LNCAP (cell line): ENCODE data around the gene DRG1.

Experiments
- TF ChIP-seq, protein P1 (sequence below): fragments of 450-650 bp; IDR thresholded peaks from 2 replicates; pipeline ENCODE4 v1.5.1; 2017; ENCODE audit warnings: mild to moderate bottlenecking

DRG1 gene

DNA sequence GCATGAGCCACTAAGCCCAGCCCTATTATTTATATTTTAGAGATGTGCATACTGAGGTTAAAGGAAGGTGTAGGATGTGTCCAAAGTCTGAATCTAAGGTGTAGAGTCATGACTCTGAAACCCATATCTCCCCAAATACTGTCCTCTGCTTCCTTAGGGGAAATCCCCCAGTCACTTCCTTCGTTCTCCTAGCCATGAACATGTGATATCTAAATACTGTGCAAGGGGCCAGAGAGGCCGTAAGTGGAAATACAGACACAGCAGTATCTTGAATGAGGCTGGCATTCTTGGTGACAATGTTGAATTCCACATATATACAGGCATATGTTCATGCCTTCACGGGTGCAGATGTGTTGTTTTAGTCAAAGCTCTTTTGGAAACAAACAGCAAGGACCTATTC lies 32.0 kb upstream of the DRG1 start:
- TF ChIP-seq, protein P1, sequence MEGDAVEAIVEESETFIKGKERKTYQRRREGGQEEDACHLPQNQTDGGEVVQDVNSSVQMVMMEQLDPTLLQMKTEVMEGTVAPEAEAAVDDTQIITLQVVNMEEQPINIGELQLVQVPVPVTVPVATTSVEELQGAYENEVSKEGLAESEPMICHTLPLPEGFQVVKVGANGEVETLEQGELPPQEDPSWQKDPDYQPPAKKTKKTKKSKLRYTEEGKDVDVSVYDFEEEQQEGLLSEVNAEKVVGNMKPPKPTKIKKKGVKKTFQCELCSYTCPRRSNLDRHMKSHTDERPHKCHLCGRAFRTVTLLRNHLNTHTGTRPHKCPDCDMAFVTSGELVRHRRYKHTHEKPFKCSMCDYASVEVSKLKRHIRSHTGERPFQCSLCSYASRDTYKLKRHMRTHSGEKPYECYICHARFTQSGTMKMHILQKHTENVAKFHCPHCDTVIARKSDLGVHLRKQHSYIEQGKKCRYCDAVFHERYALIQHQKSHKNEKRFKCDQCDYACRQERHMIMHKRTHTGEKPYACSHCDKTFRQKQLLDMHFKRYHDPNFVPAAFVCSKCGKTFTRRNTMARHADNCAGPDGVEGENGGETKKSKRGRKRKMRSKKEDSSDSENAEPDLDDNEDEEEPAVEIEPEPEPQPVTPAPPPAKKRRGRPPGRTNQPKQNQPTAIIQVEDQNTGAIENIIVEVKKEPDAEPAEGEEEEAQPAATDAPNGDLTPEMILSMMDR = no peak

DNA sequence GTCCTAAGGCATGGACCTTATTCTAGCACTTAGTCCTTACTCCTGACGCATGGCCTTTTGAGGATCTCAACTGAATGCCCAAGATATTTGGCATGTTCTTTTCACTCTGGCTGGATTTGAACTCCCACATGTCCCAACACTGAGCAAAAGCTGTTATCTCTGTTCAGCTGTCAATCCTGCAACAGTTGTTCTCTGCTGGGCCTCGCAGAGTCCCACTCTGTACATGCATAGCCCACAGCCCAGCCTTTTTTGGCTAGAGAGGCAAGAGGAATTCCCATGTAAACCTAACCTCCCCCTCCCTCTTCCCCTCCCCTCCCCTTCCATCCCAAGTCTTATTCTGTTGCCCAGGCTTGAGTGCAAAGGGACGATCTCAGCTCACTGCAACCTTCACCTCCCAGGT lies 21.8 kb upstream of the DRG1 start:
- TF ChIP-seq, protein P1 = no peak

DNA sequence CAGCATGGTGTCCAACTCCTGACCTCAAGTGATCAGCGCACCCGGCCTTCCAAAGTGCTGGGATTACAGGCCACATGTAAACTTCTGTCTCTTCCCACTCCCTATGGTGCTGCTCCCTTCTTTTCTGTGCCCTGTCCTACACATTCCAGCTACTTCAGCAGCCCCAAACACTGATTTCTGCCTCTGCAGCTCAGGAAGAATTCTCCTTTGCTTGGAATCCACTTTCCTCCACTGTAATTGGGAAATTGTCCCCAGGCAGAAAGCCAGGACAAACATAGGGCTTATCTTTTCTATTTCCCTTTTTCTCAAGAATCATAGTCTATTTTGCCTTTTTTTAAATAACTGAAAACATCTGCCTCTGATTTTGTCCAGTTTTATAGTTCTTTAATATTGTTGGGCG lies 21.3 kb upstream of the DRG1 start:
- TF ChIP-seq, protein P1 = no peak

DNA sequence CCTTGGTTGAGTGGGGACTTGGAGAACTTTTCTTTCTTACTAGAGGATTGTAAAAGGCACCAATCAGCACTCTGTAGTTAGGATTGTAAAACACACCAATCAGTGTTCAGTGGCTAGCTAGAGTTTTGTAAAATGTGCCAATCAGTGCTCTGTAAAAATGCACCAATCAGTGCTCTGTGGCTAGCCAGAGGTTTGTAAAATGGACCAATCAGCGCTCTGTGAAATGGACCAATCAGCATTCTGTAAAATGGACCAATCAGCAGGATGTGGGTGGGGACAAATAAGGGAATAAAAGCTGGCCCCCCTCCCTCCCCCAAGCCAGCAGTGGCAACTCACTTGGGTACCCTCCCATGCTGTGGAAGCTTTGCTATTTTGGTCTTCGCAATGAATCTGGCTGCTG lies 5.5 kb upstream of the DRG1 start:
- TF ChIP-seq, protein P1 = no peak

DNA sequence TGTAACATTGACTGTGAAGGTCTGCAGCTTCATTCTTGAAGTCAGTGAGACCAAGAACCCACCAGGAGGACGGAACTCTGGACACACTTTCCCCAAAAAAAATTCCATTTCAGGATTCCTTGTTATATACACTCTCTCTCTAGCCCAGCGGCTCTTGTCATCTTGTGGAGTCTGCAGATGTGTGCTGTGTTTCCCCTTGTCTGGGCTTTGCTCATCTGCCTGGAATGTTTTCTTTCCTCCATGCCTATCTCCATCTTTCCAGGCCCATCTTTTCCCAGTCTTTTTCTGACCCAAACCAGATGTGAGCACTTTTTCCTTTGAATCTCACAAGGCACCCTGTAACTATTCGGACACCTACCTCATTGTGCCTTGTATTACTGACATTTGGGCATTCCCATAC lies 5.1 kb upstream of the DRG1 start:
- TF ChIP-seq, protein P1 = no peak

DNA sequence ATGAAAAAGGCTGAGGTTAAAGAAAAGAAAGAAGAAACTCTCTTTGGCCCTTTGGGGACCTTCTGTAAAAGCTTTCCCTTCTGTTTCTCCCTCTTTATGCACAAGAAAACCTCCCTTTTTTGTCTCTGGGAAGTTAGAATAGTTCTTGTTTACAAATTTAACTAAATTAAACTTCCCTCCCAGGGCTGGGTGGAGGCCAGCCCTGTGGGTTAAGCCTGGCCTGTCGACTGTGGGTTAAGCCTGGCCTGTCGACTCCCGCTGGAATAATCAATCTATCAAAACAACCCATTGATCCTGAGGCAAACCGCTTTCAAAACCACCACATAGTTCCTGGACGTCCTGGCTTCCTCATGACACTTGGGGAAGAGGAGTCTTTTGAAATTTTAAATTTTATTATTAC lies 1.2 kb upstream of the DRG1 start:
- TF ChIP-seq, protein P1 = no peak

DNA sequence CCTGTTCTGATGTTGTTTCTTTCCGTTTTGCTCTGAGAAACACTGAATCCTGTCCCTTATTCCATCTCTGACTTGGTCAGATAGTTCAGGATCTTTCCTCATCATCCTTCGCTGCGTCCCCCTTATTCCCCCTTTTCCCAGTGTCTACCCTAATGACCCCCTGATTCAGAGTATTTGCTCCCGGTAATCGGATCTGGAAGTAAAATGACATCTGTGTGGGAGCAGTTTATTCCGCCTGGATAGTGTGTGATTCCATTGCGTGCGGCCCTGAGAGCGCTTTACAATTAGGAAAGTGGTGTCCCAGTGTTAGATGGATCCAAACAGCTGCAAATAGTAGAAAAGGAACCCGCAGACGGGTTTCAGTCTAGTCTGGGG lies 606 bp downstream of the DRG1 start:
- TF ChIP-seq, protein P1 = no peak

DNA sequence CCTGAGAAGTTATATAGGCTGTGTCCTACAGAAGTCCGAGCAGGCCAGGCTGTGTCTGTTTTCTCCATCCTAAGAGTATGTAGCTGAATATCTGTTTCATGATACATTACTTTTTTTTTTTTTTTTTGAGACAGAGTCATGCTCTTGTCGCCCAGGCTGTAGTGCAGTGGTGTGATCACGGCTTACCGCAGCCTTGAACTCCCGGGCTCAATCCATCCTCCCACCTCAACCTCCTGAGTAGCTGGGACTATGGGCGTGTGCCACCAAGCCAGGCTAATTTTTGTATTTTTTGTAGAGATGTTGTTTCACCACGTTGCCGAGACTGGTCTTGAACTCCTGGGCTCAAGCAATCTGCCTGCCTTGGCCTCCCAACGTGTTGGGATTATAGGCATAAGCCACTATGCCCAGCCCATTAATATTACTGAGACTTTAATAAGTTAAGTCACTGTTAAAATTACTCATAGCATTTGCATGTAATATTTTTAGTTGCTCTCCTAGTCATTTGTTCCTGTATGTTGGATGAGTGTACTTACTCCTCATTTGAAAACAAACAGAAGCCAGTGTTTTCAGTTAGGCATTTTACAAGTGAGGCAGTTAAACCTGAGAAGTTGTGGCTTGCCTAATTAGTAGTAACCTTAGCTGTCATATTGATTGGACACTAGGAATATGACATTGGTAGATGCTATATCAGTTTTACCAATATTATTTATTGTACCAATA lies 26.1 kb downstream of the DRG1 start:
- TF ChIP-seq, protein P1 = no peak
